ENCODE data around the gene LAMA5. TPM values are rescaled to one million over a fixed set of nuclear protein-coding genes. Genes with fewer than 3 reads are reported as not detected.
"Not testable (repeated sequence)": the region's sequence is repeated elsewhere in the genome, so short reads cannot be mapped to it uniquely, and the experiment has no call there.

LAMA5 gene
- total and polyA plus RNA-seq, 2 experiments from 2014 or later, result 71.3 to 252 TPM

DNA sequence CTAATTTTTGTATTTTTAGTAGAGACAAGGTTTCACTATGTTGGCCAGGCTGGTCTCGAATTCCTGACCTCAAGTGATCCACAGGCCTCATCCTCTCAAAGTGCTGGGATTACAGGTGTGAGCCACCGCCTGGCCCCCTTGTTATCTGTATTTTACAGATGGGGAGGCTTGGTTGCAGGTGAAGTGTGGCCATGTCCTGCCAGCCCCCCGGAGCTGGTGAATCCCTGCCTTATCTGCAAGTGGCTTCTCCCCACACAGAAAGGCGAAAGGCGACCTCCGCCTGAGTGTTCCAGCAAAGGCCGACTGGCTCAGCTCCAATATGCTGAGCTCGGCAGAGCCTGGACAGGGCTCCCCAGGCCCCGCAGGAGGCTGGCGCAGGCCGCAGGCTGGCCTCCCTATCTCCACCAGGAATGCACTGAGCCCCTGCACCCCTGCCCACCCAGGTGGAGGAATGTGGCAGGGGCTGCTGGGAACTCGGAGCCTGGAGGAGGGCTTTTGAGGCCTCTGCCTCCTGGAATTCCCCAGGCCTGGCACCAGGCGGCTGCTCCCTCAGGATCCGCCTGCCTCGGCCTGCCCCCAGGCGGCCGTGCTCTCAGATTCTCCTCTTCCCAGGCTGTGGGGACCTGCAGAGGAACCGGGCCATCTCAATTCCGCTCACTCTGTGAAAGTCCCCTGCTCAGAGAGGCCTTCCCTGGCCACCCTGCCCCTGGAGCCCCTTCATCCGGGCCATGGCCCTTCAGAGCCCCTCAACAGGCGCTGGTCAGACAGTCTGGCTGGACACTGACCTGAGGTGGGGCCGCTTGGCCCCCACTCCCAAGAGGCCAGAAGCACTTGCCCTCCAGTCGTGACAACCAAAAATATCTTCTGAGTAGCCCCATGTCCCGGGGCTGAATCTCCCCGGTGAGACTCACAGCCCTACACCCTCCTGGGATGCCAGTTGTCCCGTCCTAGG is 9.3 kb upstream of the LAMA5 start:
- Histone ChIP-seq H3K27me3 (no peaks in the 10 kb centered on the region), H2AFZ (no peak overlapping the region), H3K4me1 (ENCODE audit: insufficient read depth) (peaks cover 51% of the 10 kb centered on the region), H3K36me3 (replicated peaks; ENCODE audit: insufficient read depth, low read depth) (no peaks in the 10 kb centered on the region), H3K79me2 (no peaks in the 10 kb centered on the region), H3K4me2 (peak overlapping the region; percentile 36), H4K20me1 (ENCODE audit: insufficient read depth, poor library complexity, severe bottlenecking) (no peaks in the 10 kb centered on the region), H3K9me3 (ENCODE audit: low read depth) (no peaks in the 10 kb centered on the region), H3K27ac (peak overlapping the region; percentile 88), H3K4me3 (no peak overlapping the region), H3K9me2 (replicated peaks; ENCODE audit: insufficient read depth) (no peaks in the 10 kb centered on the region)
- 46% methylated on average over 25 of the region's 26 CpGs for WGBS (ENCODE audit: low lambda C conversion rate, missing lambda C conversion rate)
- TF ChIP-seq, protein P1, sequence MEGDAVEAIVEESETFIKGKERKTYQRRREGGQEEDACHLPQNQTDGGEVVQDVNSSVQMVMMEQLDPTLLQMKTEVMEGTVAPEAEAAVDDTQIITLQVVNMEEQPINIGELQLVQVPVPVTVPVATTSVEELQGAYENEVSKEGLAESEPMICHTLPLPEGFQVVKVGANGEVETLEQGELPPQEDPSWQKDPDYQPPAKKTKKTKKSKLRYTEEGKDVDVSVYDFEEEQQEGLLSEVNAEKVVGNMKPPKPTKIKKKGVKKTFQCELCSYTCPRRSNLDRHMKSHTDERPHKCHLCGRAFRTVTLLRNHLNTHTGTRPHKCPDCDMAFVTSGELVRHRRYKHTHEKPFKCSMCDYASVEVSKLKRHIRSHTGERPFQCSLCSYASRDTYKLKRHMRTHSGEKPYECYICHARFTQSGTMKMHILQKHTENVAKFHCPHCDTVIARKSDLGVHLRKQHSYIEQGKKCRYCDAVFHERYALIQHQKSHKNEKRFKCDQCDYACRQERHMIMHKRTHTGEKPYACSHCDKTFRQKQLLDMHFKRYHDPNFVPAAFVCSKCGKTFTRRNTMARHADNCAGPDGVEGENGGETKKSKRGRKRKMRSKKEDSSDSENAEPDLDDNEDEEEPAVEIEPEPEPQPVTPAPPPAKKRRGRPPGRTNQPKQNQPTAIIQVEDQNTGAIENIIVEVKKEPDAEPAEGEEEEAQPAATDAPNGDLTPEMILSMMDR (IDR thresholded peaks at IDR 0.05; ENCODE audit: poor library complexity), result peak; percentile 60
- TF ChIP-seq EZH2phosphoT487 (IDR thresholded peaks at IDR 0.05; ENCODE audit: low read depth, severe bottlenecking, unreplicated experiment), result no peak
- TF ChIP-seq EZH2 (IDR thresholded peaks at IDR 0.05; ENCODE audit: borderline replicate concordance), result no peak
- DNase-seq (ENCODE audit: low spot score), result peak; percentile 91

DNA sequence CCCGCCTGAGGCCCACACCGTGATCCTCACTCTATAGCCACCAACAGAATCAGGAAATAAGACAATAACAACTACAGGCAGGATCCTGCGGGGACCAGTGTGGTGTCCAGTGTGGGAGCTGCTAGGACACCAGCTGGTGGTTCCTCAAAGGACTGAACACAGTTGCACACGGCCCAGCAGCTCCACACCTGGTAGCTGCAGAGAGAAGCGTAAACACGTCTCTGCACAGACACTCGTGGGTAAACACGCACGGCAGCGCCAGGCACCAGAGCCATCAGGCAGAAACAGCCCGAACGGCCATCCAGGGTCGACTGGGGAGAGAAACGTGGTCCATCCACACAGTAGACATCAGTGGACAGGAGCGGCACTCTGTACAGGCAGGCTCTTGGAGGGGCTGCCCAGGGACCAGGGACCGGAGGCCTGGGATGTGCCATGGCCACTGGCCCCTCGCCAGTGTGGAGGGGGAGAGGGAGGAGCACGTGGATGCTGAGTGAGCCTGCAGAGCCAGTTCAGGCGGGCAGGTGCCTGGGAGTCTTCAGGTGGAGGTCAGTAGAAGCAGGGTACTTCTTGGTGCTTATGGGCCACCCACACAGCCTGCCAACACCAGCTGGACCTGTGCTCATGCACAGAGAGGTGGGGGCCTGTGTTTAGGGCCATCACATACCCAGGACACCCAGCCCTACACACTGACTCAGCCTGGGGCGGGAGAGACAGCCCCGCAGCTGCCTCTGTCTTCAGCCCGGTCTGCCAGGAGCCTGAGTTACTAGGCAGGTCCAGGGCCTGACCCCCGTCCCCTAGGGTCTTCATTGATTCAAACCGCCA is 7.4 kb upstream of the LAMA5 start:
- Histone ChIP-seq H3K79me2 (no peaks in the 10 kb centered on the region), H3K4me3 (no peak overlapping the region), H3K9me3 (ENCODE audit: low read depth) (no peaks in the 10 kb centered on the region), H2AFZ (no peak overlapping the region), H3K9me2 (replicated peaks; ENCODE audit: insufficient read depth) (no peaks in the 10 kb centered on the region), H3K27me3 (no peaks in the 10 kb centered on the region), H3K4me2 (peak overlapping the region; percentile 33), H3K27ac (peak overlapping the region; percentile 88), H4K20me1 (ENCODE audit: insufficient read depth, poor library complexity, severe bottlenecking) (no peaks in the 10 kb centered on the region), H3K36me3 (replicated peaks; ENCODE audit: insufficient read depth, low read depth) (no peaks in the 10 kb centered on the region), H3K4me1 (ENCODE audit: insufficient read depth) (peaks cover 58% of the 10 kb centered on the region)
- 73% methylated on average over 24 of the region's 24 CpGs for WGBS (ENCODE audit: low lambda C conversion rate, missing lambda C conversion rate)
- TF ChIP-seq EZH2phosphoT487 (IDR thresholded peaks at IDR 0.05; ENCODE audit: low read depth, severe bottlenecking, unreplicated experiment), result no peak
- TF ChIP-seq EZH2 (IDR thresholded peaks at IDR 0.05; ENCODE audit: borderline replicate concordance), result no peak
- TF ChIP-seq, protein P1 (IDR thresholded peaks at IDR 0.05; ENCODE audit: poor library complexity), result no peak
- DNase-seq (ENCODE audit: low spot score), result peak; percentile 35

DNA sequence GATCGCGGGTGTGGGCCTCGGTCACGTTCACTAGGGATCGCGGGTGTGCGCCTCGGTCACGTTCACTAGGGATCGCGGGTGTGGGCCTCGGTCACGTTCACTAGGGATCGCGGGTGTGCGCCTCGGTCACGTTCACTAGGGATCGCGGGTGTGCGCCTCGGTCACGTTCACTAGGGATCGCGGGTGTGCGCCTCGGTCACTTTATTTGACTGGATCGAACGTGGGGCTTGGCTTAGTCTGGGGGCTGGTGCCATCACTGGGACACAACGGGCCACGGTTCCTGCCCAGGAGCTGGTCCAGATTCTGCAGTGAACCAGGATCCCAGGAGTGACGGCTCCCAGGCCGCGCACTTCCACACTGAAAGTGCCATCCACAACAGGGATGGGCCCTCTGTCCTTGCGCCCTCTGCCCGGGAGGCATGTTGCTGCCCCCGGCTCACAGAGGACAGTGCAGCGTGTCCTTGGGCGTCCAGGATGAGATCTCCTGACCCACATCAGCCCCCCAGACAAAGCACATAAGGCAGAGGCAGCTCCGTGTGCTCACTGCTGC is 6.6 kb upstream of the LAMA5 start:
- not testable (repeated sequence) for H3K4me3 ChIP-seq; H3K27me3 ChIP-seq; H3K9me2 ChIP-seq (replicated peaks; ENCODE audit: insufficient read depth); H3K27ac ChIP-seq; H2AFZ ChIP-seq; H3K36me3 ChIP-seq (replicated peaks; ENCODE audit: insufficient read depth, low read depth); DNase-seq (ENCODE audit: low spot score); H3K4me2 ChIP-seq; H3K79me2 ChIP-seq; H4K20me1 ChIP-seq (ENCODE audit: insufficient read depth, poor library complexity, severe bottlenecking); H3K9me3 ChIP-seq (ENCODE audit: low read depth)
- WGBS (ENCODE audit: low lambda C conversion rate, missing lambda C conversion rate), result 99% methylated on average over 23 of the region's 40 CpGs
- peaks cover 66% of the 10 kb centered on the region for H3K4me1 ChIP-seq (ENCODE audit: insufficient read depth)
